HepG2 (cell line): Measurements from ENCODE around the gene IFI27L2. TPM values are rescaled to one million over a fixed set of nuclear protein-coding genes. Genes with fewer than 3 reads are reported as not detected.
A peak's percentile ranks its signal among the peaks of the same experiment; 100 is the strongest.

Experiments used
- DNMT1 ChIP-seq: sonication (generic); formaldehyde crosslinking; IDR thresholded peaks from 2 replicates; pipeline ENCODE4 v1.5.1; 2020; ENCODE audit warnings: mild to moderate bottlenecking, missing genetic modification reagents
- ETV6 ChIP-seq: sonication (generic); formaldehyde crosslinking; conservative IDR thresholded peaks from 2 replicates; pipeline ENCODE4 v1.4.0; 2020; ENCODE audit warnings: missing genetic modification reagents
- HOXA5 ChIP-seq: sonication (generic); formaldehyde crosslinking; IDR thresholded peaks from 2 replicates; pipeline ENCODE4 v1.4.0; 2020; ENCODE audit warnings: missing genetic modification reagents
- NFIB ChIP-seq: sonication (generic); formaldehyde crosslinking; IDR thresholded peaks from 2 replicates; pipeline ENCODE4 v1.9.0; 2021; ENCODE audit warnings: missing genetic modification reagents, mild to moderate bottlenecking, borderline replicate concordance
- SCMH1 ChIP-seq: sonication (generic); formaldehyde crosslinking; IDR thresholded peaks from 2 replicates; pipeline ENCODE4 v1.9.0; 2021; ENCODE audit warnings: missing genetic modification reagents, mild to moderate bottlenecking, borderline replicate concordance
- SKI ChIP-seq: fragments of 450-650 bp; IDR thresholded peaks from one replicate; pipeline ENCODE4 v1.6.1; 2018; ENCODE audit warnings: mild to moderate bottlenecking; ENCODE audit not compliant: partially characterized antibody
- ZBTB3 ChIP-seq: sonication (generic); formaldehyde crosslinking; IDR thresholded peaks from 2 replicates; pipeline ENCODE4 v1.4.0; 2020; ENCODE audit warnings: low read depth, mild to moderate bottlenecking, moderate library complexity, missing genetic modification reagents, borderline replicate concordance
- ZNF562 ChIP-seq: sonication (generic); formaldehyde crosslinking; IDR thresholded peaks from 2 replicates; pipeline ENCODE4 v1.8.0; 2022; ENCODE audit warnings: missing genetic modification reagents, borderline replicate concordance
- ZNF703 ChIP-seq: sonication (generic); formaldehyde crosslinking; IDR thresholded peaks from 2 replicates; pipeline ENCODE4 v1.5.1; 2020; ENCODE audit warnings: missing genetic modification reagents, mild to moderate bottlenecking, moderate library complexity, borderline replicate concordance
- ZNF713 ChIP-seq: sonication (generic); formaldehyde crosslinking; IDR thresholded peaks from 2 replicates; pipeline ENCODE4 v1.4.0; 2020; ENCODE audit warnings: mild to moderate bottlenecking, missing genetic modification reagents
- ZNF790 ChIP-seq: sonication (generic); formaldehyde crosslinking; IDR thresholded peaks from 2 replicates; pipeline ENCODE4 v1.8.0; 2022; ENCODE audit warnings: missing genetic modification reagents, mild to moderate bottlenecking, borderline replicate concordance
- polyA plus RNA-seq, 8 experiments: library from polyadenylated mRNA; depleted of rRNA in 3 of 8; stranded (reverse) in 7 of 8; unstranded in 1 of 8; fragments of >200 nt; fragmentation: Illumina TruSeq in 4 of 8; extraction: Trizol in 4 of 8; gene quantifications; 2 replicates each; pipeline versions ENCODE4 v1.2.1 to v1.2.3, GENCODE V29; 2011 to 2016; ENCODE audit warnings: low read depth in 4 of 8, missing spikeins in 1 of 8, mixed read lengths in 1 of 8; ENCODE audit not compliant: insufficient read depth in 1 of 8
- total RNA-seq, 5 experiments: library from RNA; depleted of rRNA; stranded (reverse); fragments of >200 nt; fragmentation: Illumina TruSeq; extraction: Trizol; gene quantifications; 2 replicates each; pipeline ENCODE4 v1.2.3, GENCODE V29; 2016; ENCODE audit warnings: low read depth in 1 of 5
- TF ChIP-seq, protein P1 (sequence below): sonication (generic); formaldehyde crosslinking; conservative IDR thresholded peaks from 2 replicates; pipeline ENCODE4 v1.4.0; 2020; ENCODE audit warnings: missing genetic modification reagents
- TF ChIP-seq, protein P2 (sequence below): IDR thresholded peaks from 2 replicates; pipeline ENCODE4 v1.6.1; 2016

The IFI27L2 gene
- total and polyA plus RNA-seq, 2 of the 13 experiments (the other 11 are each of a cell fraction or from before 2014, with no cell fraction given), result 4.3 to 4.8 TPM

DNA sequence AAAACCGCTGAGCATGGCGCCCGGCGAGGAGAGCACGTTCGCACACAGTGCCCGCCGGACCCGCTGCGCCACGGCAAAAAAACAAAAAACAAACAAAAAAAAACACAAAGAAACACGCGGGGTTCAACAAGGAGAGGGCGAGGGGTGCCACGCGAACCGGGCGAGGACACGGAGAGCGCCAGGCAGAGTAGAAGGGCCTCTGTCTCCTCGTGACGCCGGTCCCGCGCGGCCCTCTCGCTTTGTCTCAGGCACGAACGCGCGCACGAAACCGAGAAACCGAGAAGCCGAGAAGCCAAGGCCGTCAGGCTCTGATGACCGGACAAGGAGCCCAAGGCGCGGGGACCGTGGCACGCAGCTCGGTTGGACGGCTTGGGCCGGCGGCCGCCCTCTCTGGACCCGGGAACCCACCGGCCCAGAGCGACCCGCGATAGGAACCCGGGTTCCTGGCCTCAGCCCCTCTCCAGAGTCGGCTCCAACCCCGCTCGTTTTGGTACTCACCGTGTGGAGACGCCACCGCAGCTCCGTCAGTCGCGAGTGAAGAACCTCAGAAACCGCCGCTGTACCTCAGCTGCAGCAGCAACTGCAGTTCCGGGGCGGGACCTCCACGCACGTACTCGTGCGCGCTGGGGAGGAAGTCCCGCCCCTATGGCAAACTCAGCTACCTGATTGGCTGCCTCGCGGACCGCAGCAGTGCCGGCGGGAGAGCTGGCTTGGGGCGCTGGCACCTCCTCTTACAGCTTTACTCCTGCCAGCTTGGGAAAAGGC, 48.6 kb downstream of the IFI27L2 start, which contains the start of the genes DDX24 and IFI27L1 (continued):
- TF ChIP-seq, protein P1, sequence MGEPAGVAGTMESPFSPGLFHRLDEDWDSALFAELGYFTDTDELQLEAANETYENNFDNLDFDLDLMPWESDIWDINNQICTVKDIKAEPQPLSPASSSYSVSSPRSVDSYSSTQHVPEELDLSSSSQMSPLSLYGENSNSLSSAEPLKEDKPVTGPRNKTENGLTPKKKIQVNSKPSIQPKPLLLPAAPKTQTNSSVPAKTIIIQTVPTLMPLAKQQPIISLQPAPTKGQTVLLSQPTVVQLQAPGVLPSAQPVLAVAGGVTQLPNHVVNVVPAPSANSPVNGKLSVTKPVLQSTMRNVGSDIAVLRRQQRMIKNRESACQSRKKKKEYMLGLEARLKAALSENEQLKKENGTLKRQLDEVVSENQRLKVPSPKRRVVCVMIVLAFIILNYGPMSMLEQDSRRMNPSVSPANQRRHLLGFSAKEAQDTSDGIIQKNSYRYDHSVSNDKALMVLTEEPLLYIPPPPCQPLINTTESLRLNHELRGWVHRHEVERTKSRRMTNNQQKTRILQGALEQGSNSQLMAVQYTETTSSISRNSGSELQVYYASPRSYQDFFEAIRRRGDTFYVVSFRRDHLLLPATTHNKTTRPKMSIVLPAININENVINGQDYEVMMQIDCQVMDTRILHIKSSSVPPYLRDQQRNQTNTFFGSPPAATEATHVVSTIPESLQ (CRISPR knock-in tag), result no peak
- no peak for TF ChIP-seq ETV6
- TF ChIP-seq SCMH1 (CRISPR knock-in tag), result no peak
- 0 out of 2 replicates have a peak, but pooled peaks have one; percentile 56 for TF ChIP-seq DNMT1 (CRISPR knock-in tag)
- TF ChIP-seq NFIB (CRISPR knock-in tag), result no peak
- TF ChIP-seq ZNF562 (CRISPR knock-in tag), result no peak
- TF ChIP-seq ZNF713, result no peak
- TF ChIP-seq ZNF790 (CRISPR knock-in tag), result no peak
- TF ChIP-seq, protein P2, sequence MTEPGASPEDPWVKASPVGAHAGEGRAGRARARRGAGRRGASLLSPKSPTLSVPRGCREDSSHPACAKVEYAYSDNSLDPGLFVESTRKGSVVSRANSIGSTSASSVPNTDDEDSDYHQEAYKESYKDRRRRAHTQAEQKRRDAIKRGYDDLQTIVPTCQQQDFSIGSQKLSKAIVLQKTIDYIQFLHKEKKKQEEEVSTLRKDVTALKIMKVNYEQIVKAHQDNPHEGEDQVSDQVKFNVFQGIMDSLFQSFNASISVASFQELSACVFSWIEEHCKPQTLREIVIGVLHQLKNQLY, result no peak
- TF ChIP-seq ZNF703, result no peak
- TF ChIP-seq SKI, result no peak
- no peak; the same call in 1 of the 2 replicates for TF ChIP-seq HOXA5 (CRISPR knock-in tag)
- no peak for TF ChIP-seq ZBTB3 (CRISPR knock-in tag)
